GM23338 (cell line): ENCODE measurements around the gene ABHD5. TPM values are rescaled to one million over a fixed set of nuclear protein-coding genes. Genes with fewer than 3 reads are reported as not detected.
"Not testable (repeated sequence)": the region's sequence is repeated elsewhere in the genome, so short reads cannot be mapped to it uniquely, and the experiment has no call there.

Source experiments
- ATAC-seq: fragments of 200-7000 bp; cut with Tn5 transposase; 3 replicates; pipeline ENCODE4 v1.9.1; 2020
- DNase-seq: peaks from one replicate; pipeline ENCODE4 v3.0.0-alpha.2; 2015; ENCODE audit warnings: low spot score
- H2AFZ ChIP-seq: fragments of 200-600 bp; sonication (generic); 2 replicates; pipeline ENCODE4 v1.8.0; 2016; ENCODE audit warnings: antibody characterized with exemption, mild to moderate bottlenecking, moderate library complexity
- H3F3A ChIP-seq: fragments of 200-600 bp; sonication (generic); replicated peaks from 2 replicates; pipeline ENCODE4 v1.8.0; 2017; ENCODE audit warnings: antibody characterized with exemption, mixed run types, low read depth
- H3K27ac ChIP-seq: fragments of 200-600 bp; sonication (generic); 2 replicates; pipeline ENCODE4 v1.6.1; 2016; ENCODE audit warnings: low read depth
- H3K27me3 ChIP-seq: fragments of 200-600 bp; sonication (generic); 2 replicates; pipeline ENCODE4 v1.8.0; 2016; ENCODE audit warnings: mild to moderate bottlenecking, mixed run types, moderate library complexity; ENCODE audit not compliant: insufficient read depth
- H3K36me3 ChIP-seq: fragments of 200-600 bp; sonication (generic); 2 replicates; pipeline ENCODE4 v1.8.0; 2016; ENCODE audit warnings: mild to moderate bottlenecking; ENCODE audit not compliant: insufficient read depth
- H3K4me1 ChIP-seq: fragments of 200-600 bp; sonication (generic); 2 replicates; pipeline ENCODE4 v1.8.0; 2016; ENCODE audit warnings: mild to moderate bottlenecking, moderate library complexity; ENCODE audit not compliant: insufficient read depth
- H3K4me2 ChIP-seq: fragments of 200-600 bp; sonication (generic); 2 replicates; pipeline ENCODE4 v1.7.1; 2017; ENCODE audit warnings: mixed run types
- H3K4me3 ChIP-seq: fragments of 200-600 bp; sonication (generic); 2 replicates; pipeline ENCODE4 v1.6.1; 2016; ENCODE audit warnings: mixed run types
- H3K79me2 ChIP-seq: fragments of 200-600 bp; sonication (generic); replicated peaks from 2 replicates; pipeline ENCODE4 v1.8.0; 2017; ENCODE audit warnings: mild to moderate bottlenecking; ENCODE audit not compliant: insufficient read depth
- H3K9me2 ChIP-seq: fragments of 200-600 bp; sonication (generic); 2 replicates; pipeline ENCODE4 v1.8.0; 2017; ENCODE audit not compliant: insufficient read depth
- H4K20me1 ChIP-seq: fragments of 200-600 bp; sonication (generic); replicated peaks from 2 replicates; pipeline ENCODE4 v1.8.0; 2017; ENCODE audit warnings: mild to moderate bottlenecking; ENCODE audit not compliant: insufficient read depth
- H3K27ac Mint-ChIP-seq: 2 replicates; pipeline ENCODE4 v1.8.0; 2020; ENCODE audit warnings: inconsistent platforms, mild to moderate bottlenecking, moderate library complexity, mixed read lengths
- H3K27me3 Mint-ChIP-seq: 3 replicates; pipeline ENCODE4 v1.8.0; 2022; ENCODE audit warnings: low read depth, mild to moderate bottlenecking, moderate library complexity, mixed read lengths, inconsistent platforms; ENCODE audit not compliant: insufficient read depth, poor library complexity
- H3K36me3 Mint-ChIP-seq: 3 replicates; pipeline ENCODE4 v1.8.0; 2021; ENCODE audit warnings: low read depth, mild to moderate bottlenecking, inconsistent platforms, moderate library complexity, mixed read lengths
- H3K4me1 Mint-ChIP-seq: 3 replicates; pipeline ENCODE4 v1.8.0; 2020; ENCODE audit warnings: mild to moderate bottlenecking, inconsistent platforms, mixed read lengths
- H3K4me3 Mint-ChIP-seq: 3 replicates; pipeline ENCODE4 v1.8.0; 2021; ENCODE audit warnings: moderate library complexity, mild to moderate bottlenecking, inconsistent platforms, mixed read lengths
- H3K9me3 Mint-ChIP-seq: 3 replicates; pipeline ENCODE4 v1.8.0; 2020; ENCODE audit warnings: moderate library complexity, mild to moderate bottlenecking, inconsistent platforms, mixed read lengths
- EZH2 ChIP-seq: fragments of 200-600 bp; sonication (generic); IDR thresholded peaks from one replicate; pipeline ENCODE4 v1.8.0; 2017; ENCODE audit warnings: antibody characterized with exemption, mild to moderate bottlenecking, low read depth; ENCODE audit not compliant: unreplicated experiment
- polyA plus RNA-seq: library from polyadenylated mRNA; unstranded; fragments of >200 nt; fragmentation: Nextera tagmentation; extraction: Ambion mirVana; gene quantifications from 2 replicates; pipeline ENCODE4 v1.2.1, GENCODE V29; 2016
- total RNA-seq: library from RNA; depleted of rRNA; stranded (reverse); fragments of >200 nt; shearing (Covaris generic); gene quantifications from 2 replicates; pipeline ENCODE4 v1.2.3, GENCODE V29; 2014
- TF ChIP-seq, protein P1 (sequence below), 2 experiments: fragments of 200-600 bp in 1 of 2; sonication (generic) in 1 of 2; conservative IDR thresholded peaks; 2 replicates each; pipeline versions ENCODE4 v1.5.1 to v1.6.1; 2016 to 2017; ENCODE audit warnings: antibody characterized with exemption in 2 of 2, low read depth in 2 of 2, mild to moderate bottlenecking in 2 of 2, moderate library complexity in 1 of 2

The ABHD5 gene
- total and polyA plus RNA-seq, 2 experiments from 2014 or later, result 12.1 to 12.3 TPM

DNA sequence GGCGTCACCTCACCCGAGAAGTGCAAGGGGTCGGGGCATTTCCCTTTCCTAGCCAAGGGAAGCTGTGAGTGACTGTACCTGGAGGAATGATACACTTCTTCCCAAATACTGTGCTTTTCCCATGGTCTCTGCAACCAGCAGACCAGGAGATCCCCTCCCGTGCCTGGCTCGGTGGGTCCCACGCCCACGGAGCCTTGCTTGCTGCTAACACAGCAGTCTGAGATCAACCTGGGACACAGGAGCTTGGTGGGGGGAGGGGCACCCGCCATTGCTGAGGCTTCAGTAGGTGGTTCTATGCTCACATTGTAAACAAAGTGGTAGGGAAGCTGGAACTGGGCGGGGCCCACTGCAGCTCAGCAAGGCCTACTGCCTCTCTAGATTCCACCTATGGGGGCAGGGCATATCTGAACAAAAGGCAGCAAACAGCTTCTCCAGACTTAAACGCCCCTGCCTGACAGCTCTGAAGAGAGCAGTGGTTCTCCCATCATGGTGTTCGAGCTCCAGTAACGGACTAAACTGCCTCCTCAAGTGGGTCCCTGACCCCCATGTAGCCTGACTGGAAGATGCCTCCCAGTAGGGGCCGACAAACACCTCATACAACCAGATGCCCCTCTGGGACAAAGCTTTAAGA lies 31.4 kb upstream of the ABHD5 start:
- ATAC-seq, result no peak
- no peak overlapping the region for H3K27ac Mint-ChIP-seq

DNA sequence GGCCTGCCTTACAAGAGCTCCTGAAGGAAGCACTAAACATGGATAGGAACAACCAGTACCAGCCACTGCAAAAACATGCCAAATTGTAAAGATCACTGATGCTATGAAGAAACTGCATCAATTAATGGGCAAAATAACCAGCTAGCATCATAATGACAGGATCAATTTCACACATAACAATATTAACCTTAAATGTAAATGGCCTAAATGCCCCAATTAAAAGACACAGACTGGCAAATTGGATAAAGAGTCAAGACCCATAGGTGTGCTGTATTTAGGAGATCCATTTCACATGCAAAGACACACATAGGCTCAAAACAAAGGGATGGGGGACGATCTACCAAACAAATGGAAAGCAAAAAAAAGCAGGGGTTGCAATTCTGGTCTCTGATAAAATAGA lies 29.4 kb upstream of the ABHD5 start:
- H3K36me3 ChIP-seq, H3K36me3 Mint-ChIP-seq, H3K4me3 ChIP-seq, H3F3A ChIP-seq, H3K4me1 Mint-ChIP-seq, H3K27ac ChIP-seq, H3K4me1 ChIP-seq, H3K9me2 ChIP-seq, H3K27ac Mint-ChIP-seq, H3K27me3 ChIP-seq, ATAC-seq, H3K4me2 ChIP-seq, H4K20me1 ChIP-seq, H2AFZ ChIP-seq, H3K4me3 Mint-ChIP-seq, H3K27me3 Mint-ChIP-seq, H3K79me2 ChIP-seq, DNase-seq: not testable (repeated sequence)
- peaks cover 19% of the 10 kb centered on the region; the same call in 2 of the 3 replicates for H3K9me3 Mint-ChIP-seq

More for the DNA sequence above, 31.4 kb upstream of the ABHD5 start:
- Histone ChIP-seq H3K27me3 (no peaks in the 10 kb centered on the region), H3K4me3 (no peak overlapping the region), H2AFZ (no peak overlapping the region), H3F3A (no peaks in the 10 kb centered on the region), H3K27ac (no peak overlapping the region), H3K79me2 (no peaks in the 10 kb centered on the region), H3K36me3 (no peaks in the 10 kb centered on the region), H3K4me1 (no peaks in the 10 kb centered on the region), H3K4me2 (no peak overlapping the region), H3K9me2 (no peaks in the 10 kb centered on the region), H4K20me1 (no peaks in the 10 kb centered on the region)
- H3K4me3 Mint-ChIP-seq, result no peak overlapping the region
- H3K27me3 Mint-ChIP-seq, result no peaks in the 10 kb centered on the region
- H3K9me3 Mint-ChIP-seq, result peaks cover 16% of the 10 kb centered on the region; the same call in 2 of the 3 replicates
- peaks cover 4% of the 10 kb centered on the region; the same call in 2 of the 3 replicates for H3K36me3 Mint-ChIP-seq
- TF ChIP-seq, protein P1, sequence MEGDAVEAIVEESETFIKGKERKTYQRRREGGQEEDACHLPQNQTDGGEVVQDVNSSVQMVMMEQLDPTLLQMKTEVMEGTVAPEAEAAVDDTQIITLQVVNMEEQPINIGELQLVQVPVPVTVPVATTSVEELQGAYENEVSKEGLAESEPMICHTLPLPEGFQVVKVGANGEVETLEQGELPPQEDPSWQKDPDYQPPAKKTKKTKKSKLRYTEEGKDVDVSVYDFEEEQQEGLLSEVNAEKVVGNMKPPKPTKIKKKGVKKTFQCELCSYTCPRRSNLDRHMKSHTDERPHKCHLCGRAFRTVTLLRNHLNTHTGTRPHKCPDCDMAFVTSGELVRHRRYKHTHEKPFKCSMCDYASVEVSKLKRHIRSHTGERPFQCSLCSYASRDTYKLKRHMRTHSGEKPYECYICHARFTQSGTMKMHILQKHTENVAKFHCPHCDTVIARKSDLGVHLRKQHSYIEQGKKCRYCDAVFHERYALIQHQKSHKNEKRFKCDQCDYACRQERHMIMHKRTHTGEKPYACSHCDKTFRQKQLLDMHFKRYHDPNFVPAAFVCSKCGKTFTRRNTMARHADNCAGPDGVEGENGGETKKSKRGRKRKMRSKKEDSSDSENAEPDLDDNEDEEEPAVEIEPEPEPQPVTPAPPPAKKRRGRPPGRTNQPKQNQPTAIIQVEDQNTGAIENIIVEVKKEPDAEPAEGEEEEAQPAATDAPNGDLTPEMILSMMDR (conservative IDR thresholded peaks at IDR 0.05; ENCODE audit: low read depth in 2 of 2), result peak in 1 of 2 experiments; percentile 6; a peak in 1 of 4 replicates
- TF ChIP-seq EZH2, result no peak
- peak; percentile 20 for DNase-seq
- no peaks in the 10 kb centered on the region for H3K4me1 Mint-ChIP-seq

DNA sequence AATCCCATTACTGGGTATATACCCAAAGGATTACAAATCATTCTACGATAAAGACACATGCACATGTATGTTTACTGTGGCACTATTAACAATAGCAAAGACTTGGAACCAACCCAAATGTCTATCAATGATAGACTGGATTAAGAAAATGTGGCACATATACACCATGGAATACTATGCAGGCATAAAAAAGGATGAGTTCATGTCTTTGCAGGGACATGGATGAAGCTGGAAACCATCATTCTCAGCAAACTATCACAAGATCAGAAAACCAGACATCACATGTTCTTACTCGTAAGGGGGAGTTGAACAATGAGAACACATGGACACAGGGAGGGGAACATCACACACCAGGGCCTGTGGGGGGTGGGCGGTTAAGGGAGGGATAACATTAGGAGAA lies 25.7 kb upstream of the ABHD5 start:
- not testable (repeated sequence) for H3K27ac ChIP-seq, H2AFZ ChIP-seq, H3F3A ChIP-seq, ATAC-seq, H3K27ac Mint-ChIP-seq, H3K27me3 ChIP-seq, H3K4me3 Mint-ChIP-seq, H3K36me3 Mint-ChIP-seq, H3K27me3 Mint-ChIP-seq, H3K4me1 Mint-ChIP-seq, H3K36me3 ChIP-seq, H3K4me2 ChIP-seq, H3K9me2 ChIP-seq, H4K20me1 ChIP-seq, H3K4me1 ChIP-seq, DNase-seq, H3K79me2 ChIP-seq, H3K4me3 ChIP-seq
- peaks cover 14% of the 10 kb centered on the region; the same call in 1 of the 3 replicates for H3K9me3 Mint-ChIP-seq
